ENCODE measurements around the gene MC5R.
A peak's percentile ranks its signal among the peaks of the same experiment; 100 is the strongest.

MC5R gene

DNA sequence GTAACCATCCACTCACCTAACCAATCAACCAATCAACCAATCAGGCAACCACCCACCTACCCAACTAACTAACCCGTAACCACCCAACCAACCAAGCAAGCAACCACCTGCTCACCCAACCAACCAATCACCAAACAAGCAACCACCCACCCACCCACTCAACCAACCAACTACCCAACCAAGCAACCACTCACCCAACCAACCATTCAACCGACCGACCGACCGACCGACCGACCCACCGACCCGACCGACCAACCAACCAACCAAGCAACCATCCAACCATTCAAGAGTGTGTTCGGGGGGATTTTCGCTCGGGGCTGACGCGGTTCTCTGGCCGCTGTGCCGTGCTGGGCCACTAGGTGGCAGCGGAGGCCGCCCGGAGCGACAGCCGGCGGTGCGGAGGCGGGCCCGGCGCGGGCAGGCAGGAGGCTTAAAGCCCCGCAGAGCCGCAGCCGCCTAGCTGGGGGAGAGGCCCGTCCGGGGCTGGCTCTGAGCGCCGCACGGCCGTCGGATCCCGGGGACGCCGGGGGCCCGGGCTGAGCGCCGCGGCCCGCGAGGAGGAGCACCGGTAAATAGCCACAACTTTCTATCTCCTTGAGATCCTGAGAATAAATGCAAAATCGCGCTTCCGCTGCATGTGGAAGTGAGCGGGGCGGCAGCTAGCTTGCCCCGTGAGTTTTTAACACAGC, at the start of gene MC5R:
Gene MC5R, plus strand, starts transcription at position 443 of the 689 bp plus-strand sequence. CDS start 1,617 bp downstream, outside the sequence.
- peak within 1 kb of the TSS; percentile 49; the same call in 1 of the 2 replicates for H3K4me3 ChIP-seq (ENCODE audit: low read length)
- no peak for TF ChIP-seq ZNF274 (IDR thresholded peaks at IDR 0.05; ENCODE audit: low read depth, low read length)

DNA sequence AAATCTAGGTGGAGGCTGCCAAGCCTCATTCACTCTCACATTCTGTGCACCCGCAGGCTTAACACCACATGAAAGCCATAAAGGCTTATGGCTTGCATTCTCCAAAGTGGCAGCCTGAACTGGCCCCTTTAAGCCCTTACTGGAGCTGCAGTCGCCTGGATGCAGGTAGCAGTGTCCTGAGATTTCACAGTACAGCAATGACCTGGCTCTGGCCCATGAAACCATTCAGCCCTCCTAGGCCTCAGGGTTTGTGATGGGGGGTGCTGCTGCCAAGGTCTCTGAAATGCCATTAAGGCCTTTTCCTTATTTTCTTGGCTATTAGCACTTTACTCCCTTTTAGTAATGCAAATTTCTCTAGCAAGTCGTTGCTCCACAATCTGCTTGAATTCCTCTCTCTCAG, 48.9 kb upstream of the MC5R start:
- no peak overlapping the region for H3K4me3 ChIP-seq (ENCODE audit: low read length)
- TF ChIP-seq ZNF274 (IDR thresholded peaks at IDR 0.05; ENCODE audit: low read depth, low read length) = no peak

DNA sequence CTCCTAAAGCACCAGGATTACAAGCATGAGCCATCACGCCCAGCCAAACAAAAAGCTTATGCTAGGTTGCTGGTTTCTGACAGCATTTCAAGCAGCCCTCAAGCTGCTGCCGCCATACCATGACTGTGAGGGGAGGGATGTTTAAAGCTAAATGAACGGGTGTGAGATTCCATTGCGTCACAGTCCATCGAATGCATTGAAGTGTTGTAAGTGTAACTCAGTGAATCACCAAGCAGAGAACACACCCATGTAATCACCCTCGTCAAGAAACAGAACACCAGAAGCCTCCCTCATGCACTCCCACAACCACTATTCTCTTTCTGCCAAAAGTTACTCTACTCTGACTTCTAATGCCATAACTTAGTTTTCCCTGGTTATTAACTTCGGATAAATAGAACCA, 32.8 kb upstream of the MC5R start:
- no peak for TF ChIP-seq ZNF274 (IDR thresholded peaks at IDR 0.05; ENCODE audit: low read depth, low read length)
- H3K4me3 ChIP-seq (ENCODE audit: low read length) = no peak overlapping the region

DNA sequence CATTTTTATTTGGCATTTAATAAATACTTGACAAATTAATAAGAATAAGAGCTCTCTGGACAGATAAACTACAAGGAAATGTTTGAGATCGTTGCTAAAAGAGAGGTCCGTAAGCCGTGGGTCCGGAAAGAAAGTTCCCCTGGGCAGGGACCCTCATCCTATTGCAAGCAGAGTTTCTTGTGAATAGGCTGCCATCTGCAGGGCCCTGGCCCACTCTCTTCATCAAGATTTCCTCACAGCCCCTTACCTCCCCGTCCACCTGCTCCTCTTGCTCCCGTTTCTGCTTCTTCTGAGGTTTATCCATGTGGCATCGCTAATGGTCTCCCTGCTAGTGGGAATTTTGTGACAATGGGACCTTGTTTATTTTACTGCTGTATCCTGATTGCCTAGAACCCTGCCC, 30.1 kb upstream of the MC5R start:
- no peak for TF ChIP-seq ZNF274 (IDR thresholded peaks at IDR 0.05; ENCODE audit: low read depth, low read length)
- no peak overlapping the region for H3K4me3 ChIP-seq (ENCODE audit: low read length)

DNA sequence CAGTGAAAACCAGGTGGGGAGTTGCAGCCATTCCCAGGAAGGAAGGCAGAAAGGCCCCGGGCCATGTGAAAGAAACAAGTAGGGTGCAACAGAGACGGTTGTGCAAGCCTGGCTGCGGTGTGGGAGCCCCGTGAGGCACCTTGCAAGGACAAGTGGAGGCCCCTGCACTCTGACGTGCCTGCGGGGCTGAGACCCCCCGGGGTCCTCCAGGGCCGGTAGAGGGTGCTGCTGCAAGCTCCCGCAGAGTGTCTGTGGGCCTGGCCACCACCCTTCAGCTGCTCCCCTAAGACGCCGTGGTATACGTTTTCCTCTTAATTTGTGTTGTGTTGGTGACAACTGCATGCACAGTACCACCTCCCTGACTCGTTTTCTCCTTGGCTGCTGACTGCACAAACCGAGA, 27.4 kb upstream of the MC5R start:
- no peak for TF ChIP-seq ZNF274 (IDR thresholded peaks at IDR 0.05; ENCODE audit: low read depth, low read length)
- no peak overlapping the region for H3K4me3 ChIP-seq (ENCODE audit: low read length)

DNA sequence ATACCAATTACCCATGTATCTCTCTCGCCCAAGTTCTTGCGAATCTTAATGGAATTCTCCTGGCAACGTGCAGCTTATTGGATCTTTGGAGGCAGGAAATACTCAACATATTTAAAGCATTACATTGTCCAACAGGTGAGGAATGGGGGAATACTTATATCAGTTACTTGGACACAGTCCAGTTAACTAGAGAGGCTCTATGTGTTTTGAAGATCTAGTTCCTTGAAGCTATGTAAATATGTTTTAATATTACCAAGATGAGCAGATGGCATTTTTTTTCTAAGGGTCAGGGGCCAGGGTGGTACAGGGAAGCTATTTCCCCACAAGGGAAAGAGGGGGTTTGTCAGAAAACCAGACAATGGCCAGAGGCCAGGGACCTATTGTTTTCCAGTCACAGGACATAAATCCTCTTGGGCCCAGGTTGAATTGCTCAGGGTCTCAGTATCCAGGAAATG, 26.8 kb upstream of the MC5R start:
- TF ChIP-seq ZNF274 (IDR thresholded peaks at IDR 0.05; ENCODE audit: low read depth, low read length) = no peak
- H3K4me3 ChIP-seq (ENCODE audit: low read length) = no peak overlapping the region

DNA sequence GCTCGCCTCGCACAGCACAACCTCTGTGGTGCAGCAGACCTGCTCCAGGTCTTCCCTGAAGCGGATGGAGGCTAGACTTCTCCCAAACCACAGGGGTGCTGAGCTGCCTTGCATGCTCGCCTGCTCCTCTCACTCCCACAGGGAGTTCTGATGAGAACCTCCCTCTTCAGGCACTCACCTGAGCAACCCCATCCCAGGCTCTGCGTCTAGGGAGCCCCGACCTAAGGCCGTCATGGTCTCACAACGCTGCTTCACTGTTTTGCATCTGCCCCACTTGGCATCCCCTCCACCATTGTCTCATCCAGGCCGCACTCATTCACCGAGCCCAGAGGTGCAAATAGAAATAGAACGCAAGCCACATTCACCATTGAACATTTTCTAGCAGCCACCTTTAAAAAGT, 24.6 kb upstream of the MC5R start:
- H3K4me3 ChIP-seq (ENCODE audit: low read length) = no peak overlapping the region
- TF ChIP-seq ZNF274 (IDR thresholded peaks at IDR 0.05; ENCODE audit: low read depth, low read length) = no peak

DNA sequence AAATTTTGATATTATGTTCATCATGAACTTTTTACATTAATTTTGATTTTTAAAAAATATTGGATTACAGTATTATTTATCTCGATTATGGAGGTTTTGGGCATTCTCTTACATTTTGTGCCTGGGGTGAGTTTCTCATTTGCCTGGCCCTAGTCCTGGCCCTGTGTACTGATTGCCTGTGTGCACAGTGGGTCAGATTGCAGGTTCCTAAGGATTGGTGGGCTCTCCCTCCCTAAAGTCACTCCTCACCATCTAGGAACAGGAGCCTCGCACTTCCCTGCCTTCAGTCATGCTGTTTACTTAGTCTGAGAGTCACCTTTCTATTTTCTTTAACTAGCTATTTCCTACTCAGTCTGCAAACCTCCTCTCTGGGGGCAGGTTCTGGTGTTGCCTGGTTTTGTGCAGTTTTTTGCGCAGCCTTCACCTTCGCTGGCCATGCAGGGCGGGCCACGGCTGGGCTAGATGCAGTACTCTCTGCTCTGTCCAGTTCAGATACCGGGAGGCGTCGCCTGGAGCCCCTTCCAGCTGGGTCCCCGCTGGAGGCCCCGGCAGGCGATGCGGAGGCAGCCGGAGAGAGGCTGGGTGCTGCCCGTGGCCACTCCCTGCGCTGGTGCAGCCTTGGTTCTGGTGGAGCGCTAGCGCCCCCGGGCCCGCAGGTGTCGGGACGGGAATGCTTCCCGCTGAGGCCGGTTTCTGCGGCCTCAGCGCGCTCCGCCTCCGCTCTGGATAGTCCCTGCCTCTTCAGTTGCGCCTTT, 23.3 kb upstream of the MC5R start:
- TF ChIP-seq ZNF274 (IDR thresholded peaks at IDR 0.05; ENCODE audit: low read depth, low read length) = no peak
- H3K4me3 ChIP-seq (ENCODE audit: low read length) = peak overlapping the region; percentile 1; the same call in 1 of the 2 replicates

DNA sequence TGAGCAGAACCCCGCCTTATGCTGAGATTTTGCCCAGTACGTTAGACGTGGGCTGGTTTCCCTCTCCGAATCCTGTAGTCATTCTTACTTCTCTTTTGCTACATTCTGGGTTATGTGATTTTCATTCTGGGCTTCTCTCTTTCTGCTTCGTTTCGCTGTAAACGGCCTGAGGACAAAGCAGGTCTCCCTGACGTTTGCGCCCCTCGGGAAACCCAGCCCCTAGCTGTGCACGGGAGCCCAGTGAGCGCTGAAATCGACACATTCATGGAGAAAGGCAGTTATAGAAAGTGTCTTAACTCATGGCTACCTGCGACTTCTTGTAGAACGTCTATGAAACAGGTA, 22.7 kb upstream of the MC5R start:
- peak overlapping the region; percentile 1; the same call in 1 of the 2 replicates for H3K4me3 ChIP-seq (ENCODE audit: low read length)
- TF ChIP-seq ZNF274 (IDR thresholded peaks at IDR 0.05; ENCODE audit: low read depth, low read length) = no peak

DNA sequence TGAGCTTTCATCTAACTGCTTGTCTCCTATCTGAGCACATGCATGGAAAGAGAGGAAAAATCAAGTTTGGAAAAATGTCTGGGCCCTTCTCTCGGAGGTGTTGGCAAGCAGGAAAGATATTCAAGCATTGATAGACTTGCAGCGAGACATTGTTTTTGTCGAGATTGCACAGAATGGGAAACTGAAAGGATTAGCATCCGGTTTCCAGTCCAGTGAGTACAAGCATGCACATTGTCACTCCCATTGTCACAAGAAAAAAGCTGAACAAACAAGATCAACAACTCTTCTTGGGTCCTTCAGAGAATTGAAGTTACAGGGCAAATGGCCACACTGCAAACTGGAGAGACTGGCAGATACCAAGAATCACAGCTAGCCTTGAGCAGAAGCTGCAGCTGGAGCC, 19.6 kb upstream of the MC5R start:
- no peak overlapping the region; the same call in 1 of the 2 replicates for H3K4me3 ChIP-seq (ENCODE audit: low read length)
- no peak for TF ChIP-seq ZNF274 (IDR thresholded peaks at IDR 0.05; ENCODE audit: low read depth, low read length)

DNA sequence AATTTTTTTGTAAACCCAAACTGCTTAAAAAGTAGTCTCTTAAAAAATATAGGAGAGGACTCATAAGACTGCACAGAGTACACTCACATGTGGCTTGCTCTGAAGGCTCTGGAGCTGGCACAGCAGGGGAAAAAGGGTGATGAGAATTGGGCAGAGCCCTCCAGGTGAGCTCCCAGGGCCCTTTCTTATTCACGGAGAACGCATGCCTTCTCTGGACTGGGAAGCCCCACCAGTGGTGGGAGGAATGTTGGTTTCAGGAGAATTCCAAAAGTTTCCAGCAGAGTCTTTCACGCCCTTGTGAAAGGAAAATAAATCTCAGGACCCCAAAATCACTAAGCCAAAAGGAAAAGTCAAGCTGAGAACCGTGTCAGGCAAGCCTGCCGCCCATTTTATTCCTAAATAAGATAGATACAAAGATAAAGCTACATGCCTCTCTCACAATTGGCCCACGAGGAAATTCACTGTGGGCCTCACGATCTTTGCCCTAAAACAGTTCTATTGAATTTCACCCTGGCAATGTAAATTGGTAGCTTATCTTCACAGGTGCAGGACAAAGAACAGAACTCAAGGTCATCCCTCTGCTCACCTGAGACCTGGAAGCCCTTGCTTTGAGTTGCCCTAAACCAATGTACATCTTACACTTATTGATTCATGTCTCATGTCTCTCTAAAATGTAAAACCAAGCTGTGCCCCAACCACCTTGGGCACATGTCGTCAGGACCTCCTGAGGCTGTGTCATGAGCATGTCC, 15.5 kb upstream of the MC5R start:
- no peak for TF ChIP-seq ZNF274 (IDR thresholded peaks at IDR 0.05; ENCODE audit: low read depth, low read length)
- H3K4me3 ChIP-seq (ENCODE audit: low read length) = no peak overlapping the region

DNA sequence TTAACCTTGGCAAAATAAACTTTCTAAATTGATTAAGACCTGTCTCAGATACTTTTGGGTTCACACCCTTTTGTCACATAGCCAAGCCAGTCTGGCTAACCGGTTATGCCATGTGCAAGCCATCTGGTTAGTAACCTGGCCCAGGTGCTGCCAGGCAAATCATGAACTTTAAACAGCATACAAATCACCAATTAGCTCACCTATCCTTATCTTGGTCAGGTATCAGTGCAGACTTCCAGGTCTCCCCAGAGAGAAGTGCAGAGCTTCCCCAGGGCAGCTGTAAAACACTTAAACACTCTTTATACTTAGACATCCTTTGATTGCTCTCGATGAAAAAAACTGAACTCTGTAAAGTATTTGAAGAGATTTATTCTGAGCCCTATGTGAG, 14.9 kb upstream of the MC5R start:
- no peak for TF ChIP-seq ZNF274 (IDR thresholded peaks at IDR 0.05; ENCODE audit: low read depth, low read length)
- no peak overlapping the region for H3K4me3 ChIP-seq (ENCODE audit: low read length)

DNA sequence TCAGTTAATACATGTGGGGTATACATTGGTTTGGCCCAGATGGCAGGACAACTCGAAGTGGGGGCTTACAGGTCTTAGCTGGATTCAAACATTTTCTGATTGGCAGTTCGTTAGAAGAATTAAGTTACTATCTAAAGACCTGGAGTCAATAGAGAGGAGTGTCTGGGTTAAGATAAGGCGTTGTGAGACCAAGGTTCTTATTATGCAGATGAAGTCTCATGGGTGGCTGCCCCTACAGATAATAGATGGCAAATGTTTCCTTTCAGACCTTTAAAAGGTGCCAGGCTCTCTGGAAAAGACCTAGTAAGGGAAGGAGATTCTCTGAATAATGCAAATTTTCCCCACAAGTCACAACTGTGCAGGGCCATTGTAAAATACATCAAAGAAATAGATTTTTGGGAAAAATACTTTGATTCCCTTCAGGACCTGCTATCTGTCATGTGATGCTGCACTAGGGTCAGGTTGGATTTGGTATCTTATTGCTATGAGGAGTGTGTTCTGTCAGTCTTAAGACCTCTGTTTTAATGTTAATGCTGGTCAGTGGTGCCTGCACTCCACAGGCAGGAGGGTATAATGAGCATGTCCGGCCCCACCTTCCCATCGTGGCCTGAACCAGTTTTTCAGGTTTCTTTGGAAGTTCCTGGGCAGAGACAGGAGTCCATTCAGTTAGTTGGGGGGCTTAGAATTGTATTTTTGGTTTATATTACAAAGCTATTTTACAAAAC, 14.3 kb upstream of the MC5R start:
- no peak for TF ChIP-seq ZNF274 (IDR thresholded peaks at IDR 0.05; ENCODE audit: low read depth, low read length)
- H3K4me3 ChIP-seq (ENCODE audit: low read length) = no peak overlapping the region

DNA sequence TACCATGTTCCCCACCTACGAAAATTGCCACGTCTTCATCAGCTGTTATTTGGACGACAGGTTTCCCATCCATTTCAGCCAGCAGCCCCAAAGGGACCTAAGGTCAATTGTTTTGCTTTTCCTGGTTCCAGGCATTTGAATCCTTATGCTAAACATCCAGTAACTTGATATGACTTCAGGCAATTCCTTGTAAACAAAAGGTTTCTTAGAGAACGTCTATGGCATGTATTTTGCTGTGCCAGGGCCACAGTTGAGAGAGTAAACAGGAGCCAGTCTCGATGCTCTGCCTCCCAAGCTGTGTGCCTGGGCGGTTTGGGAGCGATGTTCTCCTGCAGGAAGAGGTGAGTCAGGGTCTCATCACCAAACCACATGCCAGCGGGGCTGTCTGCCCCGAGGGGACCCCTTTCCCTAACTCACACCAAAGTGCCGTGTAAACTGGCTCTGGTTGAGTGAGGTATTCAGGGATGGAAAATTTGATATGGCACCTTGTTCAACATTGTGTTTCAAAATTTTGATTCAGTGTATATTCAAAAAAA, 12.9 kb upstream of the MC5R start:
- TF ChIP-seq ZNF274 (IDR thresholded peaks at IDR 0.05; ENCODE audit: low read depth, low read length) = no peak
- H3K4me3 ChIP-seq (ENCODE audit: low read length) = no peak overlapping the region
